ENCODE results near the gene EML5. TPM values are rescaled to one million over a fixed set of nuclear protein-coding genes. Genes with fewer than 3 reads are reported as not detected.

The EML5 gene
- total RNA-seq, 1 experiment from 2014 or later = 1.8 TPM

DNA sequence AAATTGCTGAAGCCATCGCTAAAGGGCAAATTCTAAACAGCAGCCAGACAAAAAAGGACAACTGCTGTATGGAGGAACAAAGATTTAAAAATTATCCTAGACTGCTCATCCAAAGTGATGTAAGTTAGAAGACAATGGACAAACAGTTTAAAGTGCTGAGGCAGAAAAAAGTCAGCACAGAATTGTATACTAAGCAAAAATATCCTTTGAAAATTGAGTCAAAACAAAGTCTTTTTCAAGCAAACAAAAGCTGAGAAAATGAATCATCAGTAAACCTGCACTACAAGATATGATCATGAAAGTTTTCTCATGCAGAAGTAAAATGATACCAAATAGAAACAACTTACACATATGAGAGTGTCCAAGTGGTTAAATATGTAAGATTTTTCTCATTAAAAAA is 43.6 kb downstream of the EML5 start:
- ATAC-seq = no peak

More for the DNA sequence above, 43.6 kb downstream of the EML5 start:
- TF ChIP-seq TCF7L2 (IDR thresholded peaks at IDR 0.05; ENCODE audit: borderline replicate concordance, extremely low read depth, insufficient read depth, insufficient read length) (no peak), ZNF274 (IDR thresholded peaks at IDR 0.05; ENCODE audit: low read depth, low read length) (no peak), SIN3A (IDR thresholded peaks at IDR 0.05; ENCODE audit: low read depth) (no peak), JUND (IDR thresholded peaks at IDR 0.05) (no peak), EZH2 (IDR thresholded peaks at IDR 0.05) (no peak), CEBPB (IDR thresholded peaks at IDR 0.05; ENCODE audit: low read depth) (no peak), YY1 (IDR thresholded peaks at IDR 0.05; ENCODE audit: extremely low read depth, insufficient replicate concordance, low read depth, low read length) (no peak), EGR1 (IDR thresholded peaks at IDR 0.05; ENCODE audit: low read depth) (no peak), POLR2A (IDR thresholded peaks at IDR 0.05; ENCODE audit: borderline replicate concordance, extremely low read depth, insufficient read depth, insufficient read length) (no peak), SRF (IDR thresholded peaks at IDR 0.05; ENCODE audit: low read depth) (no peak), FOSL1 (IDR thresholded peaks at IDR 0.05; ENCODE audit: low read depth) (no peak), SP1 (IDR thresholded peaks at IDR 0.05; ENCODE audit: low read depth) (no peak), CBX3 (IDR thresholded peaks at IDR 0.05; ENCODE audit: low read depth) (no peak), EZH2phosphoT487 (IDR thresholded peaks at IDR 0.05; ENCODE audit: borderline replicate concordance) (no peak), RAD21 (IDR thresholded peaks at IDR 0.05; ENCODE audit: low read depth) (no peak), ELF1 (IDR thresholded peaks at IDR 0.05; ENCODE audit: borderline replicate concordance, low read depth) (no peak)
- TF ChIP-seq, protein P1, sequence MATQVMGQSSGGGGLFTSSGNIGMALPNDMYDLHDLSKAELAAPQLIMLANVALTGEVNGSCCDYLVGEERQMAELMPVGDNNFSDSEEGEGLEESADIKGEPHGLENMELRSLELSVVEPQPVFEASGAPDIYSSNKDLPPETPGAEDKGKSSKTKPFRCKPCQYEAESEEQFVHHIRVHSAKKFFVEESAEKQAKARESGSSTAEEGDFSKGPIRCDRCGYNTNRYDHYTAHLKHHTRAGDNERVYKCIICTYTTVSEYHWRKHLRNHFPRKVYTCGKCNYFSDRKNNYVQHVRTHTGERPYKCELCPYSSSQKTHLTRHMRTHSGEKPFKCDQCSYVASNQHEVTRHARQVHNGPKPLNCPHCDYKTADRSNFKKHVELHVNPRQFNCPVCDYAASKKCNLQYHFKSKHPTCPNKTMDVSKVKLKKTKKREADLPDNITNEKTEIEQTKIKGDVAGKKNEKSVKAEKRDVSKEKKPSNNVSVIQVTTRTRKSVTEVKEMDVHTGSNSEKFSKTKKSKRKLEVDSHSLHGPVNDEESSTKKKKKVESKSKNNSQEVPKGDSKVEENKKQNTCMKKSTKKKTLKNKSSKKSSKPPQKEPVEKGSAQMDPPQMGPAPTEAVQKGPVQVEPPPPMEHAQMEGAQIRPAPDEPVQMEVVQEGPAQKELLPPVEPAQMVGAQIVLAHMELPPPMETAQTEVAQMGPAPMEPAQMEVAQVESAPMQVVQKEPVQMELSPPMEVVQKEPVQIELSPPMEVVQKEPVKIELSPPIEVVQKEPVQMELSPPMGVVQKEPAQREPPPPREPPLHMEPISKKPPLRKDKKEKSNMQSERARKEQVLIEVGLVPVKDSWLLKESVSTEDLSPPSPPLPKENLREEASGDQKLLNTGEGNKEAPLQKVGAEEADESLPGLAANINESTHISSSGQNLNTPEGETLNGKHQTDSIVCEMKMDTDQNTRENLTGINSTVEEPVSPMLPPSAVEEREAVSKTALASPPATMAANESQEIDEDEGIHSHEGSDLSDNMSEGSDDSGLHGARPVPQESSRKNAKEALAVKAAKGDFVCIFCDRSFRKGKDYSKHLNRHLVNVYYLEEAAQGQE (IDR thresholded peaks at IDR 0.05; ENCODE audit: low read depth) = no peak
- TF ChIP-seq, protein P2, sequence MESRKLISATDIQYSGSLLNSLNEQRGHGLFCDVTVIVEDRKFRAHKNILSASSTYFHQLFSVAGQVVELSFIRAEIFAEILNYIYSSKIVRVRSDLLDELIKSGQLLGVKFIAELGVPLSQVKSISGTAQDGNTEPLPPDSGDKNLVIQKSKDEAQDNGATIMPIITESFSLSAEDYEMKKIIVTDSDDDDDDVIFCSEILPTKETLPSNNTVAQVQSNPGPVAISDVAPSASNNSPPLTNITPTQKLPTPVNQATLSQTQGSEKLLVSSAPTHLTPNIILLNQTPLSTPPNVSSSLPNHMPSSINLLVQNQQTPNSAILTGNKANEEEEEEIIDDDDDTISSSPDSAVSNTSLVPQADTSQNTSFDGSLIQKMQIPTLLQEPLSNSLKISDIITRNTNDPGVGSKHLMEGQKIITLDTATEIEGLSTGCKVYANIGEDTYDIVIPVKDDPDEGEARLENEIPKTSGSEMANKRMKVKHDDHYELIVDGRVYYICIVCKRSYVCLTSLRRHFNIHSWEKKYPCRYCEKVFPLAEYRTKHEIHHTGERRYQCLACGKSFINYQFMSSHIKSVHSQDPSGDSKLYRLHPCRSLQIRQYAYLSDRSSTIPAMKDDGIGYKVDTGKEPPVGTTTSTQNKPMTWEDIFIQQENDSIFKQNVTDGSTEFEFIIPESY (IDR thresholded peaks at IDR 0.05; ENCODE audit: extremely low read depth, insufficient replicate concordance, low read length) = no peak
- Histone ChIP-seq H2AFZ (ENCODE audit: low read depth, low read length, poor library complexity, severe bottlenecking) (no peak overlapping the region), H4K20me1 (ENCODE audit: insufficient read depth) (no peaks in the 10 kb centered on the region), H3K4me1 (ENCODE audit: control insufficient read depth in 1 of 2, insufficient read depth in 2 of 2, low read length in 2 of 2) (no peaks in the 10 kb centered on the region), H3K27ac (ENCODE audit: low read depth, low read length) (no peak overlapping the region), H3K9me2 (ENCODE audit: insufficient read depth) (no peaks in the 10 kb centered on the region), H3K36me3 (ENCODE audit: control insufficient read depth in 1 of 2, insufficient read depth in 2 of 2, low read length in 2 of 2) (no peaks in the 10 kb centered on the region), H3K4me3 (replicated peaks in 1 of 2; ENCODE audit: low read depth in 1 of 2, low read length in 2 of 2) (no peak overlapping the region), H3K9ac (ENCODE audit: low read length) (no peak overlapping the region), H3K79me2 (ENCODE audit: insufficient read depth, low read length) (no peaks in the 10 kb centered on the region), H3K4me2 (ENCODE audit: low read length) (no peak overlapping the region), H3K9me3 (ENCODE audit: control insufficient read depth in 1 of 2, insufficient read depth in 1 of 2, low read depth in 1 of 2, low read length in 2 of 2) (no peaks in the 10 kb centered on the region), H3K27me3 (ENCODE audit: insufficient read depth, low read length) (no peaks in the 10 kb centered on the region)
- DNase-seq (ENCODE audit: low read depth, low spot score) = no peak
- RAD21 ChIA-PET (ENCODE audit: low non-redundant PET in 1 of 2, low total read pairs in 2 of 2, uncharacterized antibody in 2 of 2, unreplicated experiment in 2 of 2) = no interaction called here
- CTCF ChIA-PET = no interaction called here
- intact Hi-C loops (cut with micrococcal nuclease) = no loop called here
- BruUV-seq (replicated peaks) = no TSS peak
- POLR2A ChIA-PET = no interaction called here
